ENCODE data around the gene DPP9.

GRCh38 chr19:4691373-4691772 is 32.3 kb downstream of the DPP9 start:
- TF ChIP-seq CTCF (IDR thresholded peaks at IDR 0.05; ENCODE audit: low read depth, low read length, poor library complexity, severe bottlenecking) (no peak), EZH2phosphoT487 (IDR thresholded peaks at IDR 0.05; ENCODE audit: borderline replicate concordance, low read length) (no peak)

All from DOHH2 (cell line).